NCI-H2196 treated with DMSO at 0.1 percent for 48 hours (cell line): ENCODE results near the gene NOL9.
A peak's percentile ranks its signal among the peaks of the same experiment; 100 is the strongest.
"Not testable (repeated sequence)": the region's sequence is repeated elsewhere in the genome, so short reads cannot be mapped to it uniquely, and the experiment has no call there.

Source experiments
- DNase-seq: peaks from one replicate; lab custom pipeline; 2025; ENCODE audit not compliant: unreplicated experiment; lab: John Stamatoyannopoulos, UW

NOL9 gene

DNA sequence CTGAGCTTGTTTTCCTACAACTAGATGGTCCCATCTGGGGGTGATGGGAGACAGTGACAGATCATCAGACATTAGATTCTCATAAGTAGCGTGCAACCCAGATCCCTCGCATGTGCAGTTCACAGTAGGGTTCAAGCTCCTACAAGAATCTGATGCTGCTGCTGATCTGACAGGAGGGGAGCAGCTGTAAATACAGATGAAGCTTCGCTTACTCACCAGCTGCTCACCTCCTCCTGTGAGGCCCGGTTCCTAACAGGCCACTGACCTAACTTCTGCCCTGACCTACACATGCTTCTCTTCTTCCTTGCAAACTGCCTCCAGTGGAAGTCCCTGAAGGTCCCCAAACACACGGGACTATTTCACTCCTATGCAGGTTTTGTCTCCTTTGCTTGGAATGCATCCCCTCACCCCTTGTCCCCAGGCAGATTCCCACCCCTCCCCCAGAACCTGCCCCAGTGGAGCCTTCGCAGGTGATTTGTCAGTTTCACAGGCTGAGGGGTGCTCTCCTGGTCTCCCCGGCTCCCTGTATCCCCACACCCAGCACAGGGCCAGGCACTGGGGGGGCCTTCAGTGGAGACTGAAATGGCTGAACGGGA is 19.8 kb upstream of the NOL9 start:
- DNase-seq: no peak

- DNase-seq: no peak
Measured at GRCh38 chr1:6572653-6573383, 18.5 kb upstream of the NOL9 start.

DNA sequence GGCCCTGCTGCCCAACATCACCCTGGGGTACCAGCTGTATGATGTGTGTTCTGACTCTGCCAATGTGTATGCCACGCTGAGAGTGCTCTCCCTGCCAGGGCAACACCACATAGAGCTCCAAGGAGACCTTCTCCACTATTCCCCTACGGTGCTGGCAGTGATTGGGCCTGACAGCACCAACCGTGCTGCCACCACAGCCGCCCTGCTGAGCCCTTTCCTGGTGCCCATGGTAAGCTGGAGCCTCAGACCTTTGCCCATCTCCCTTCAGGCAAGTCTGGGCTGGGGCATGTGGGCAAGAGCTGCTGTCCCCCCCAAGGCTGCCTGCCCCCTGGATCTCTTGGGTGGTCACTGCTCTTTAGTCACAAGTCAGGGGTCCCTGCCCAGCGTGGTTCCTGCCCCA is 16.7 kb upstream of the NOL9 start:
- no peak for DNase-seq

- DNase-seq: no peak
Measured at GRCh38 chr1:6570100-6570499, 15.8 kb upstream of the NOL9 start.

DNA sequence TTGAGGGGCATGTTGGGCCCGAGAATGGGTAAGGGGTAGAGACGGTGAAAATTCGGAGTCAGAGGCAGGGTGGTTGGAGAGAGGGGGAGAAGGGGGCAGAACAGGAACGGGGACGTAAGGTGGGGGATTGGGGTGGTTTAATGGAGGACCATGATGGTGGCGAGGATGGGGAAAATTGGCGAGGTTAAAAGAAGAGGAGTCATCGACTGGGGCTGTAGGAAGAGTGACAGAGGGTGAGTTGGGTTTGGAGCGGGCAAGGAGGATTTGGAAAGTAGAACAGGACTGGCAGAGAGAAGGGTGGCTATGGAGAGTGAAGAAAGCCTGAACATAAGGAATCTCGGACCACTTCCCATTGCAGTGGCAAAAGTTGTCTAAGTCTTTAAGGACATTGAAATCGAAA is 14.7 kb upstream of the NOL9 start:
- DNase-seq: no peak

GRCh38 chr1:6560267-6560666 is 6.0 kb upstream of the NOL9 start:
- no peak for DNase-seq

DNA sequence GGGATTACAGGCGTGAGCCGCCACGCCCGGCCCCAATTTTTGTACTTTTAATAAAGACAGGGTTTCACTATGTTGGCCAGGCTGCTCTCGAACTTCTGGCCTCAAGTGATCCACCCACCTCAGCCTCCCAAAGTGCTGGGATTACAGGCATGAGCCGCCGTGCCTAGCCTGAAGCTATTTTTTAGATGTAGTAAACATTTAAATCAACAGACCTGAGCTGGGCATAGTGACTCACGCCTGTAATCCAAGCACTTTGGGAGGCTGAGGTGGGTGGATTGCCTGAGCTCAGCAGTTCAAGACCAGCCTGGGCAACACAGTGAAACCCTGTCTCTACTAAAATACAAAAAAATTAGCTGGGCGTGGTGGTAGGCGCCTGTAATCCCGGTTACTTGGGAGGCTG is 4.8 kb upstream of the NOL9 start:
- DNase-seq: not testable (repeated sequence)

DNA sequence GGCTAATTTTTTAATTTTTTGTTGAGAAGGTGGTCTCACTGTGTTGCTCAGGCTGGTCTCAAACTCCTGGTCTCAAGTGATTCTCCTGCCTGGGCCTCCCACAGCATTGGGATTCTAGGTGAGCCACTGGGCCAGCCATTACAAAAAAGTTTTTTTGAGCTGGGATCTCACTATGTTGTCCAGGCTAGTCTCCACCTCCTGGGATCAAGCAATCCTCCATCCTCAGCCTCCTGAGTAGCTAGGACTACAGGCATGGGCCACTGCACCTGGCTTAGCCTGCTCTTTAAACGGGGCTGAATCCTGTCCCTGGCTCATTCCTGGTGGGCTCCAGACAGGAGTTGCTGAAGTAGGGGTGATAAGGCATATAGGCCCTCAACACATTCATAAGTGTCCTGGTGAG is 3.3 kb upstream of the NOL9 start:
- DNase-seq: no peak

DNA sequence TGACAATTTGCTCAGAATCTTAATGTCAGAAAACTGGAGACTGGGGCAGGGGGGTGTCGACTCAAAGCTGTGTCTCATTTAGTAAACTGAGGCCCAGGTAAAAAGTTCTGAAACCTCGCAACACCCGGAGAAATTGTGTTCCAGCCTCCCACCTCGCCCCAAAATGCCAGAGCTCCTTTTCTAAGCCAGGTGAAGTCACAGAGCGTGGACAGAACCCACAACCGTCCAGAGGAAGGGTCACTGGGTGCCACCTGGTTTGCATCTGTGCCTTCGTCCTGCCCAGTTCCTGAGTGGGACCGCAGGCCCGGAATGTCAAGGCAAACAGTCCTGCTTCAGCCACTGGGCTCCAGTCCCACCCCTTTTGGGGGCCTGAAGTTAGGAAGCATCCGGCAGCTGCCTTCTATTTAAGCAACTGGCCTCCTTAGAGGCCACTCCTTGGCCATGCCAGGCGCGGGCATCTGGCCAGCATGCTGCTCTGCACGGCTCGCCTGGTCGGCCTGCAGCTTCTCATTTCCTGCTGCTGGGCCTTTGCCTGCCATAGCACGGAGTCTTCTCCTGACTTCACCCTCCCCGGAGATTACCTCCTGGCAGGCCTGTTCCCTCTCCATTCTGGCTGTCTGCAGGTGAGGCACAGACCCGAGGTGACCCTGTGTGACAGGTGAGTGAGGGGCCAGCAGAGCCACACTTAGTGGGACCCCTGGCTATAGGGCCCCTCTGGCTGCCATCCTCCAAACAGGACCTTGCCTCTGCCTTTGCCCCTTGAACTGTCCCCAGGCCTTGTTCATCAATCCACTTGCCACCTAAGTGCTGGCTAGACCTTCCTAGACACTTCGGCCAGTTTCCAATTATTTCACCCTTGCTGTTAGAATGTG is 830 bp upstream of the NOL9 start, which contains the start of gene TAS1R1:
TSS of gene TAS1R1 (plus strand) at position 401 of the 872 bp plus-strand sequence. CDS start at position 468, 67 bp downstream.
- DNase-seq: peak; percentile 52

DNA sequence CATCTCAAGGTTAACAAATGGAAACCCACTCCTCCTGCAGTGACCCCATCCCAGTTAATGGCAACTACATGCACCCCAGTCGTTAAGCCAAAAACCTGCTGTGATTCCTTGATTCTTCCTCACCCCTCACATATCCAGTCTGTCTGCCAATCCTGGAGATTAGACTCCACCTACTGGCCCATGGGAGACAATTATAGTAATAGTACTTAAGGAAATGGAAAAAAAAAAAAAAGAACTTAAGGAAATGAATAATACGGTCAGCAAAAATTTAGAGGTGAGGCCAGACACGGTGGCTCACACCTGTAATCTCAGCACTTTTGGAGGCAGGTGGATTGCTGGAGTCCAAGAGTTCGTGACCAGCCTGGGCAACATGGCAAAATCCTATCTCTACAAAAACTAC is 7.0 kb downstream of the NOL9 start:
- no peak for DNase-seq

DNA sequence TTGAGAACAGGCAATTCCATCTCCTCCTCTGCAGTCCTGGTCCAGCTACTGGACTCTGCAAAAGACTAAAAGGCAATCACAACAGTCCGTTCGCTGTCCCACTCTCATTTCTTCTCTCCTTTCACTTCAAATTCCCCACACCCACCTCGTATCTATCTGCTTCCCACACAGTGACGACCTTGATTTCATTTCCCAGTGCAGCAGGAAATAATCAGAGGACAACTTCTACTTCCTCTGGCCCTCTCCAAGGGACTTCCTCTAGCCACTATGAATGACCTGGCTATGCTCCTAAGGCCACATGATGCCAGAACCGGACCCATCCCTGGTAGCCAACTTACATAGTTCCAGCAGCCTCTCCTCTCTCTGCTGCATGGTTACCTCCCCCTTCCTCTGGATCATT is 8.0 kb downstream of the NOL9 start:
- no peak for DNase-seq

DNA sequence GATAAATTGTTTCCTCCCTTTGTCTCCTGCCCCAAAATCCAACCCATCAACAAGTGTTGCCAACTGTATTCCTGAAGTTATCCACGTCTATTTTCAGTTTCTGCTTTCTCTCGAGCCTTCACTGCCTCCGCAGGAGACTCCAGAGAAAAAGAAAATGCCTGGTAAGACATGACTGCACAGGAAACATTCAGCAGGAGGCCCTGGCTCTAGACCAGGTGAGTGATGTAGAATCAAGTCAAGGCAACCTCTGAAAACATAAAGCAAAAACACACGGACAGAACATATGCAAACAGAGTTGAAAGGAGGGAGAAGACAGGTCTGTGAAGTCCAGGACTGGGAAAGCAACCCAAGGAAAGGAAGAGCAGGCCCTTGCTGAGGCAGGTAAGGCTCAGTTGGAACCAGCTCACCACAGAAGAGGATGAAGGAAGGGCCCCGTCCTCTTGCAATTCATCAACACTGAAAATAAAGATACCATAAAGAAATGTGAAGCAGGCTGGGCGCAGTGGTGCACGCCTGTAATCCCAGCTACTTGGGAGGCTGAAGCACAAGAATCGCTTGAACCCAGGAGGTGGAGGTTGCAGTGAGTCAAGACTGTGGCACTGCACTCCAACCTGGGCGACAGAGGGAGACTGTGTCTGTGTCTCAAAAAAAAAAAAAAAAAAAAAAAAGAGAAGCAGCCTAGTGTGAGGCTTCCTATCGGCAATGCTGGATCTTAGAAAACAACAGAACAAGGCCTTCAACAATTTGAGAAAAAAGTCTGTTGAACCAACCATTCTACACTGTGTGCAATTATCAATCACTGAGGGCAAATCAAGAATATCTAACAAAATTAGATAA is 8.8 kb downstream of the NOL9 start:
- no peak for DNase-seq

GRCh38 chr1:6544831-6545230 is 9.5 kb downstream of the NOL9 start:
- no peak for DNase-seq

DNA sequence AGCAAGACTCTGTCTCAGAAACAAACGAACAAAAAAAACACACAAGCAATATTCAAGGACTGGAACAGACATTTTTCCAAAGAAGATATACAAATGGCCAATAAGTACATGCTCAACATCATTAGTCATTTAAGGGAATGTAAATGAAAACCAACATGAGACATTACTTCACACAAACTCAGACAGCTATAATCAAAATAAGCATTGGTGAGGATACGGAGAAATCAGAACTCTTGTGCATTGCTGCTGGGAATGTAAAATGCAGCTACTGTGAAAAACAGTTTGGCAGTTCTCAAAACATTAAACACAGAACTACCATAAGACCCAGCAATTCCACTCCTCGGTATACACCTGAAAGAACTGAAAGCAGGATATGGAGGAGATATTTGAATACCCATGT is 15.4 kb downstream of the NOL9 start:
- DNase-seq: no peak

DNA sequence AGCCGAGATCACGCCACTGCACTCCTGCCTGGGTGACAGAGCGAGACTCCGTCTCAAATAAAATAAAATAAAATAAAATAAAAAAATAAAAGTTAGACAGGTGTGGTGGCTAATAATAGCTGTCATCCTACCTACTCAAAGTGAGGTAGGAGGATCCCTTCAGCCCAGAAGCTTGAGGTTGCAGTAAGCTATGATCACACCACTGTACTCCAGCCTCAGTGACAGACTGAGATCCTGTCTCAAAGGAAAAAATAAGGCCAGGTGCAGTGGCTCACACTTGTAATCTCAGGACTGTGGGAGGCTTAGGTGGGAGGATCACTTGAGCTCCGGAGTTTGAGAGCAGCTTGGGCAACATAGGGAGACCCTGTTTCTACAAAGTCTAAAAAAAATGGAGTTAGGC is 18.0 kb downstream of the NOL9 start:
- no peak for DNase-seq

DNA sequence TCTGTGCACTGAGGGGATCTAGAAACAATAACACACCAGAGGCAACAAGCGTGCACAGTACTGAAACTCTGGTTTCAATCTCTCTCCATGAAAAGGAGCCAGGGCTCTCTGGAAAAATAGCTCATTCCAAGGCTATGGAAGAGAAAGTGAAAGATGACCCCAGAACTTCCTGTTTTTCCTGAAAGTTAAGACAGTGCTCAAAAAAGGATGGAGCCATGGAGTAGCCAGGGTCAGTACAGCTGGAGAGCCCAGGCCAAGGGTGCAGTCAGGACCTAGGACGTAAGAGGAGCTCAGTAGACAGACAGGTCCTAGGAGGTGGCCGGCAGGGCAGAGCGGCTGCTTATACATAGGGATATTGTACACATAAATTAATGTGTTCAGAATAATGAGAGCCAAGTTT is 19.1 kb downstream of the NOL9 start:
- no peak for DNase-seq

DNA sequence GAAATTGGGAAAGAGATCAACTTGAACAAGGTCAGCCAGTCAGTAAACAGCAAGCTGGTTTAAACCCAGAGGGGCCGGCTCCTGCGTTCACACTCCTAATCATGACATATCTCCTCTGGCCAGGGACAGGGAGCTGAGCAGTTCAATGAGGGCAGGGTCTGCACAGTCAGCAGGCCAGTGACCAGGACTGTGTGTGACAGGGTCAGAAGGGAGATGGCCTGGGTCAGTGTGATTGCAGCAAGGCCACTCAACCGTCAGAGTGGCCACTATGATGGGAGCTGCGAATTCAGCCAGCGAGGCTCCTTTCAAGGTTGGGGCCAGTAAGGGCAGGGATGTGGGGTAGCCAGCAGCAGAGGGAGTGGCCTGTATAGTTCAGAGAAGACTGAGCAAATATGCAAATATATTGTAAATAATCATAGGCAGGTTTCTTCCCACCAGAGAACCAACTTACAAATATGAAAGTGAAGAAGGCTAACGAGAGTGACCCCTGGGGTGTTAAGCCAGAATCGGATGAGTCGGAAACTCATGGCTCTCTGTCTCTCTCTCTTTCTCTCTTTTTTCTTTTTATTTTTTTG is 20.0 kb downstream of the NOL9 start:
- DNase-seq: no peak

GRCh38 chr1:6531996-6532395 is 22.3 kb downstream of the NOL9 start:
- no peak for DNase-seq

GRCh38 chr1:6530504-6531160 is 23.7 kb downstream of the NOL9 start:
- DNase-seq: no peak

- DNase-seq: no peak
Measured at GRCh38 chr1:6528492-6528891, 25.8 kb downstream of the NOL9 start.
